ENCODE data around the gene SIN3B.

Gene SIN3B

GRCh38 chr19:16911046-16911445, 81.8 kb downstream of the SIN3B start:
- DNase-seq (ENCODE audit: low spot score) = no peak

DNA sequence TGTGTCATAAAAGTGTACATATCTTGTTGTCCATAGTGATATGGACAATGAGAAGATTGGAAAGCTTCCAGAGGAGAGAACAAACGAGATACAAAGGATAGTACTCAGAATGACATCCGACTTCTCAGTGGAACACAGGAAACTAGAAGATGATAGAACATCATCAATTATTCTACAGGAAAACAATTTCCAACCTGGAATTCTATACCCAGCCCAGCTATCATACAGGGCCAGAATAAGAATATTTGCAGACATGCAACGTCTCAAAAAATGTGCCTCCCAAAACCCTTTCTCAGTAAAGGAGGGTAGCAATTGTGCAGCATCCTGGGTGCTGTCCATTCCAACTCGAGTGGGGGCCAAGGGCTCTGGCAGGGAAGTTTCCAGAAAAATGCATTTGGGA, 83.6 kb downstream of the SIN3B start:
- no peak for DNase-seq (ENCODE audit: low spot score)

GRCh38 chr19:16914421-16914820, 85.2 kb downstream of the SIN3B start:
- DNase-seq (ENCODE audit: low spot score) = no peak

DNA sequence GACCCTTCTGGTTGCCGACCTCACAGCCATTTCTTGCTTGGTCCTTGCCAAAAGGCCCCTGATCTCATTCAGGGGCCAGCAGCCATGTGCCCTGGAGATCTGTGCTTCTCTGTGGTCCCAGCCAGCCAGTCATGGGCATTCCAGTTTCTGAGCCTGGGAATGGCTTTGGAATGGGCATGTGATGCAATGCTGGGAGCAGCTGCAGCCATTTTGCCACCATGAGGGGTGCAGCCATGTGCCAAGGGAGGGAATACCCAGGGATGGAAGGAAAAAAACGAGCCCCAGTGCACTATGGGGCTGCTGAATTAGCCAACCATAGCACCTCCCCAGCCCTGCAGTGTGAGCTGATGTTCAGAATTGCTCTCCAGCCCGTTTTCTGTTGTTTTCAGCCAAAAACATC, 85.9 kb downstream of the SIN3B start:
- DNase-seq (ENCODE audit: low spot score) = no peak

DNA sequence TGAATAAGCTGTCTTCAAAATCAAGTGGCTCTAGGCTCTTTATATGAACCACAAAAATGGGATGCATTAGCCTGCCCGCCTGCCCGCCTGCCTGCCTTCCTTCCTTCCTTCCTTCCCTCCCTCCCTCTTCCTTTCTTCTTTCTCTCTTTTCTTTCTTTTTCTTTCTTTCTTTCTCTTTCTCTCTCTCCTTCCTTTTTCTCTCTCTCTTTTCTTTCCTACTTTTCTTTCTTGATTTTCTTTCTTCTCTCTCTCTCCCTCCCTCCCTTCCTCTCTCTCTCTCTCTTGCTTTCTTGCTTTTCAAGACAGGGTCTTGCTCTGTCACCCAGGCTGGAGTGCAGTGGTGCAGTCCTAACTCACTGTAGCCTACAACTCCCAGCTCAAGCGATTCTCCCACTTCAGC, 86.5 kb downstream of the SIN3B start:
- DNase-seq (ENCODE audit: low spot score) = no peak

- DNase-seq (ENCODE audit: low spot score) = no peak
Measured at GRCh38 chr19:16917401-16917800, 88.2 kb downstream of the SIN3B start.

GRCh38 chr19:16919496-16919895, 90.3 kb downstream of the SIN3B start:
- no peak for DNase-seq (ENCODE audit: low spot score)

- DNase-seq (ENCODE audit: low spot score) = no peak
Measured at GRCh38 chr19:16920816-16921529, 91.8 kb downstream of the SIN3B start.

- DNase-seq (ENCODE audit: low spot score) = no peak
Measured at GRCh38 chr19:16921766-16922591, 92.8 kb downstream of the SIN3B start.

GRCh38 chr19:16922592-16922934, 93.4 kb downstream of the SIN3B start:
- DNase-seq (ENCODE audit: low spot score) = no peak

GRCh38 chr19:16922949-16923348, 93.8 kb downstream of the SIN3B start:
- no peak for DNase-seq (ENCODE audit: low spot score)

GRCh38 chr19:16927883-16928282, 98.7 kb downstream of the SIN3B start:
- DNase-seq (ENCODE audit: low spot score) = no peak

DNA sequence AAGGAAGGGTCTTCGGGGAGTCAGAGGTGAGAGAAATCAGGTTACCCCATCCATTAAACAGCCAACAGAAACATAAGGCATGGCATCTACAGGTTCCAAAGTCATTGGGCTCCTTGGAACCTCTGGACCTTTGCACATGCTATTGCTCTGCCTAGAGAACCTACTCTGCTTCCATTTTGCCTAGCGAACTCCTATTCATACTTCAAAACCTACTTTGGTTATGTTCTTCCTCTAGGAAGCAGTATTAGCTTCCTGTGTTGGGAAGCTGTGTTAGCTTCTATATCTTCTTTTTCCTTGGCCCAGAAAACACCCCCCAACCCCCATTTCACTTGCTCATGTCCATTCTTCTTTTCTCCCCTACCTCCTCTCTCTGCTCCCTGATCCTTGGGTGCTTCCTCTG, 99.2 kb downstream of the SIN3B start:
- DNase-seq (ENCODE audit: low spot score) = no peak

DNA sequence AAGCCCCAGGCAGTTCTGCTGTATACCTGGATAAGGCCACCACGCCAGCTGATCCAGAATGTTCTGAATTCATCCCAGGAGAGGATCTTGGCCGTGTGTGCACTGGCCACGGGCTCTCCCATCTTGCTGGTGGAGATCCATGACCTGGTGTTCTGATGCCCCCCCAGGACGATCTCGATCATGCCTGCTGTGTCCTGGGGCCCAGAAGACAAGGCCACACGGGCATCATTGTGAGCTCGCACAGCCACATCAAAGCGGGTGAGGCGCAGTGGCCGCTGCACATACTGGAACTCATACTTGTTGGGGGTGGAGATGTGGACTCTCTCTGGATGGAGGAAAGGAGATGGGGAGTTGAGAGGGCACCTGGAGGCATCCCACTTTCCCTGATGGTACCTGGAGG, 99.7 kb downstream of the SIN3B start:
- no peak for DNase-seq (ENCODE audit: low spot score)

Measured in Ammon's horn (tissue), 1 donor.